ENCODE measurements around the gene NTM.

The NTM gene

DNA sequence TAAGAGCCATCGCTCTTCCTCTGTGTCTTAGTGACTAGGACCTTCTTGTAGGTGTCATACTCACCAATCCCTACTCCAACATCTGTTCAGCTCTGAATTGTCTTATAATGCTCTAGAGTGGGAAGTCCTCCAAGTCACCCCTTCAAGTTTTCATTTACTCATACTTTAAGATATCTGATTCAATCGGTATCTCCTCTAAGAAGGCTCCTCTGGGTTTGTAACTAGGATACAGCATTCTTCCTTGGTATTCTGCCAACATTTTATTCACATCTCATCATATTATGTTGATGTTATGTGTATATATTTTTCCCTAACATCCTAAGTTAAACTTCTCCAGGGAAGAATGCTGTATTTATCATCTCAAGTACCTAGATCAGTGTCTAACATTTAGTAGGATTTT, 662.1 kb downstream of the NTM start:
- H3K27ac ChIP-seq (ENCODE audit: extremely low read depth, low read depth, low read length), result no peak overlapping the region
- no peak overlapping the region for H3K4me3 ChIP-seq (ENCODE audit: low read depth, low read length)
- TF ChIP-seq ZNF239 (tag by site-specific recombination; IDR thresholded peaks at IDR 0.05) (no peak), KLF16 (tag by site-specific recombination; IDR thresholded peaks at IDR 0.05) (no peak), ZNF843 (tag by site-specific recombination; IDR thresholded peaks at IDR 0.05) (no peak), RBAK (tag by site-specific recombination; IDR thresholded peaks at IDR 0.05) (no peak), ZNF23 (tag by site-specific recombination; IDR thresholded peaks at IDR 0.05; ENCODE audit: borderline replicate concordance) (no peak), PRDM1 (tag by site-specific recombination; IDR thresholded peaks at IDR 0.05) (no peak), ZNF366 (tag by site-specific recombination; conservative IDR thresholded peaks at IDR 0.05) (no peak), KLF8 (tag by site-specific recombination; IDR thresholded peaks at IDR 0.05) (no peak), ZNF654 (tag by site-specific recombination; IDR thresholded peaks at IDR 0.05; ENCODE audit: low read depth) (no peak), WT1 (tag by site-specific recombination; IDR thresholded peaks at IDR 0.05) (no peak)
- H3K36me3 ChIP-seq (ENCODE audit: control insufficient read depth in 2 of 2, insufficient read depth in 1 of 2, low read length in 2 of 2), result no peaks in the 10 kb centered on the region
- ChIA-PET POLR2A (no interaction called here), CTCF (interaction anchor here (0.8 to 1.0 kb wide), 2 partner anchors 165 to 338 kb away, joined by 3 to 4 read pairs; no protein-coding TSS in a partner anchor)
- no peaks in the 10 kb centered on the region for H3K9me3 ChIP-seq (ENCODE audit: control insufficient read depth, insufficient read depth, low read depth, low read length)
- no peaks in the 10 kb centered on the region for H3K4me1 ChIP-seq (ENCODE audit: control insufficient read depth, insufficient read depth, low read length)

GRCh38 chr11:132033051-132033450, 662.6 kb downstream of the NTM start:
- POLR2A ChIA-PET, result no interaction called here
- no peak overlapping the region for H3K27ac ChIP-seq (ENCODE audit: extremely low read depth, low read depth, low read length)
- CTCF ChIA-PET, result interaction anchor here (0.8 to 1.0 kb wide), 2 partner anchors 165 to 339 kb away, joined by 3 to 4 read pairs; no protein-coding TSS in a partner anchor
- H3K9me3 ChIP-seq (ENCODE audit: control insufficient read depth, insufficient read depth, low read depth, low read length), result no peaks in the 10 kb centered on the region
- no peak overlapping the region for H3K4me3 ChIP-seq (ENCODE audit: low read depth, low read length)
- TF ChIP-seq ZNF140 (tag by site-specific recombination; IDR thresholded peaks at IDR 0.05), result no peak
- TF ChIP-seq, protein P1, sequence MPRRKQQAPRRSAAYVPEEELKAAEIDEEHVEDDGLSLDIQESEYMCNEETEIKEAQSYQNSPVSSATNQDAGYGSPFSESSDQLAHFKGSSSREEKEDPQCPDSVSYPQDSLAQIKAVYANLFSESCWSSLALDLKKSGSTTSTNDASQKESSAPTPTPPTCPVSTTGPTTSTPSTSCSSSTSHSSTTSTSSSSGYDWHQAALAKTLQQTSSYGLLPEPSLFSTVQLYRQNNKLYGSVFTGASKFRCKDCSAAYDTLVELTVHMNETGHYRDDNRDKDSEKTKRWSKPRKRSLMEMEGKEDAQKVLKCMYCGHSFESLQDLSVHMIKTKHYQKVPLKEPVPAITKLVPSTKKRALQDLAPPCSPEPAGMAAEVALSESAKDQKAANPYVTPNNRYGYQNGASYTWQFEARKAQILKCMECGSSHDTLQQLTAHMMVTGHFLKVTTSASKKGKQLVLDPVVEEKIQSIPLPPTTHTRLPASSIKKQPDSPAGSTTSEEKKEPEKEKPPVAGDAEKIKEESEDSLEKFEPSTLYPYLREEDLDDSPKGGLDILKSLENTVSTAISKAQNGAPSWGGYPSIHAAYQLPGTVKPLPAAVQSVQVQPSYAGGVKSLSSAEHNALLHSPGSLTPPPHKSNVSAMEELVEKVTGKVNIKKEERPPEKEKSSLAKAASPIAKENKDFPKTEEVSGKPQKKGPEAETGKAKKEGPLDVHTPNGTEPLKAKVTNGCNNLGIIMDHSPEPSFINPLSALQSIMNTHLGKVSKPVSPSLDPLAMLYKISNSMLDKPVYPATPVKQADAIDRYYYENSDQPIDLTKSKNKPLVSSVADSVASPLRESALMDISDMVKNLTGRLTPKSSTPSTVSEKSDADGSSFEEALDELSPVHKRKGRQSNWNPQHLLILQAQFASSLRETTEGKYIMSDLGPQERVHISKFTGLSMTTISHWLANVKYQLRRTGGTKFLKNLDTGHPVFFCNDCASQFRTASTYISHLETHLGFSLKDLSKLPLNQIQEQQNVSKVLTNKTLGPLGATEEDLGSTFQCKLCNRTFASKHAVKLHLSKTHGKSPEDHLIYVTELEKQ (tag by site-specific recombination; IDR thresholded peaks at IDR 0.05; ENCODE audit: borderline replicate concordance), result no peak
- TF ChIP-seq HOXC10 (CRISPR knock-in tag; IDR thresholded peaks at IDR 0.05), result no peak
- TF ChIP-seq OVOL3 (tag by site-specific recombination; IDR thresholded peaks at IDR 0.05), result no peak
- TF ChIP-seq ZBTB20 (tag by site-specific recombination; IDR thresholded peaks at IDR 0.05), result no peak
- no peak for TF ChIP-seq KLF9 (tag by site-specific recombination; IDR thresholded peaks at IDR 0.05; ENCODE audit: low read depth)
- TF ChIP-seq ZBTB10 (tag by site-specific recombination; IDR thresholded peaks at IDR 0.05), result no peak
- TF ChIP-seq ZNF292 (tag by site-specific recombination; IDR thresholded peaks at IDR 0.05; ENCODE audit: borderline replicate concordance, low read depth), result no peak
- TF ChIP-seq RBAK (tag by site-specific recombination; IDR thresholded peaks at IDR 0.05), result no peak
- no peaks in the 10 kb centered on the region for H3K4me1 ChIP-seq (ENCODE audit: control insufficient read depth, insufficient read depth, low read length)
- H3K36me3 ChIP-seq (ENCODE audit: control insufficient read depth in 2 of 2, insufficient read depth in 1 of 2, low read length in 2 of 2), result no peaks in the 10 kb centered on the region

All from HEK293 (cell line).